Thymus (tissue), 11 donors: Measurements from ENCODE around the gene SLC51B. TPM values are rescaled to one million over a fixed set of nuclear protein-coding genes. Genes with fewer than 3 reads are reported as not detected.
"Not testable (repeated sequence)": the region's sequence is repeated elsewhere in the genome, so short reads cannot be mapped to it uniquely, and the experiment has no call there.

Source experiments
- DNase-seq, 9 donors: peaks; one replicate each; pipeline ENCODE4 v3.0.0-alpha.2; 2013; ENCODE audit warnings: low spot score in 9 of 9, low read depth in 6 of 9, missing footprints in 1 of 9
- H3K27ac ChIP-seq, 2 donors: one replicate each; pipeline ENCODE4 v1.5.1; 2013; ENCODE audit warnings: control low read depth in 1 of 2, low read depth in 1 of 2, low read length in 1 of 2, mild to moderate bottlenecking in 1 of 2, moderate library complexity in 1 of 2
- H3K27me3 ChIP-seq, 2 donors: one replicate each; pipeline ENCODE4 v1.5.1; 2013; ENCODE audit warnings: low read length in 1 of 2; ENCODE audit not compliant: control insufficient read depth in 2 of 2, insufficient read depth in 1 of 2
- H3K36me3 ChIP-seq, 2 donors: one replicate each; pipeline ENCODE4 v1.5.1; 2013; ENCODE audit warnings: low read length in 1 of 2, mild to moderate bottlenecking in 1 of 2, moderate library complexity in 1 of 2; ENCODE audit not compliant: control insufficient read depth in 2 of 2, insufficient read depth in 2 of 2
- H3K4me1 ChIP-seq, 2 donors: one replicate each; pipeline ENCODE4 v1.5.1; 2013; ENCODE audit warnings: low read length in 2 of 2; ENCODE audit not compliant: control insufficient read depth in 2 of 2, insufficient read depth in 2 of 2
- H3K4me3 ChIP-seq, 2 donors: one replicate each; pipeline ENCODE4 v1.5.1; 2013; ENCODE audit warnings: low read length in 2 of 2, control low read depth in 1 of 2, mild to moderate bottlenecking in 1 of 2
- H3K9me3 ChIP-seq, 2 donors: one replicate each; pipeline ENCODE4 v1.5.1; 2013; ENCODE audit warnings: low read length in 1 of 2, mild to moderate bottlenecking in 1 of 2; ENCODE audit not compliant: control insufficient read depth in 2 of 2, insufficient read depth in 1 of 2
- WGBS: extraction: QIAGEN DNeasy Blood & Tissue Kit; methylation state at CpG from one replicate; pipeline ENCODE4 v1.1.7; 2013; 5-methylcytosine and 5-hydroxymethylcytosine counted together
- polyA plus RNA-seq: library from polyadenylated mRNA; stranded (reverse); fragments of 200-250 nt; gene quantifications from one replicate; pipeline ENCODE4 v1.2.3, GENCODE V29; 2013
- total RNA-seq: library from RNA; stranded (reverse); fragments of 120-200 nt; gene quantifications from one replicate; pipeline ENCODE4 v1.2.4, GENCODE V29; 2013
- donor health status: healthy.

Gene SLC51B
- total and polyA plus RNA-seq, 2 donors, result 0.16 TPM; not detected in 1

GRCh38 chr15:65067645-65068402 lies 22.6 kb downstream of the SLC51B start, which contains the start of gene RASL12:
Gene RASL12 (minus strand): TSS chr15:65067991. CDS start chr15:65067835, 156 bp downstream.
- WGBS, result 10% methylated on average over 66 of the region's 66 CpGs
- Histone ChIP-seq H3K27me3 (peaks cover 30 to 48% of the 10 kb centered on the region in 2 donors), H3K4me1 (no peaks in the 10 kb centered on the region), H3K9me3 (no peaks in the 10 kb centered on the region), H3K36me3 (no peaks in the 10 kb centered on the region), H3K27ac (no peak within 1 kb of the TSS), H3K4me3 (peak within 1 kb of the TSS; percentile 18 to 25)
- DNase-seq, result no peak

- peaks cover 30 to 48% of the 10 kb centered on the region in 2 donors for H3K27me3 ChIP-seq
- H3K4me3 ChIP-seq, result no peak overlapping the region
- no peak overlapping the region for H3K27ac ChIP-seq
- no peak for DNase-seq
- no peaks in the 10 kb centered on the region for H3K36me3 ChIP-seq
- 99% methylated on average over 3 of the region's 3 CpGs for WGBS
- H3K4me1 ChIP-seq, result no peaks in the 10 kb centered on the region
- H3K9me3 ChIP-seq, result no peaks in the 10 kb centered on the region
Observed at GRCh38 chr15:65068403-65068788, 23.2 kb downstream of the SLC51B start.

GRCh38 chr15:65069179-65069578 lies 24.0 kb downstream of the SLC51B start:
- no peak for DNase-seq
- H3K4me1 ChIP-seq, result no peaks in the 10 kb centered on the region
- H3K9me3 ChIP-seq, result no peaks in the 10 kb centered on the region
- H3K27me3 ChIP-seq, result peaks cover 30 to 46% of the 10 kb centered on the region in 2 donors
- whole genome bisulfite sequencing, result 93% methylated on average over 1 of the region's 1 CpG
- H3K4me3 ChIP-seq, result no peak overlapping the region
- no peaks in the 10 kb centered on the region for H3K36me3 ChIP-seq
- no peak overlapping the region for H3K27ac ChIP-seq

GRCh38 chr15:65069779-65070546 lies 24.8 kb downstream of the SLC51B start:
- Histone ChIP-seq H3K9me3 (no peaks in the 10 kb centered on the region), H3K27ac (no peak overlapping the region), H3K36me3 (no peaks in the 10 kb centered on the region), H3K27me3 (peaks cover 30 to 45% of the 10 kb centered on the region in 2 donors), H3K4me3 (no peak overlapping the region), H3K4me1 (no peaks in the 10 kb centered on the region)
- WGBS, result 93% methylated on average over 5 of the region's 5 CpGs
- no peak for DNase-seq

- 94% methylated on average over 5 of the region's 5 CpGs for WGBS
- Histone ChIP-seq H3K9me3 (no peaks in the 10 kb centered on the region), H3K36me3 (no peaks in the 10 kb centered on the region), H3K4me1 (no peaks in the 10 kb centered on the region), H3K4me3 (no peak overlapping the region), H3K27ac (no peak overlapping the region), H3K27me3 (peaks cover 28 to 33% of the 10 kb centered on the region in 2 donors)
- DNase-seq, result no peak
Observed at GRCh38 chr15:65071381-65071811, 26.2 kb downstream of the SLC51B start.

- peaks cover 23 to 33% of the 10 kb centered on the region in 2 donors for H3K27me3 ChIP-seq
- H3K36me3 ChIP-seq, result no peaks in the 10 kb centered on the region
- H3K4me3 ChIP-seq, result no peak overlapping the region
- H3K27ac ChIP-seq, result no peak overlapping the region
- no peaks in the 10 kb centered on the region for H3K4me1 ChIP-seq
- DNase-seq, result no peak
- 90% methylated on average over 1 of the region's 1 CpG for WGBS
- H3K9me3 ChIP-seq, result no peaks in the 10 kb centered on the region
Observed at GRCh38 chr15:65072027-65072426, 26.8 kb downstream of the SLC51B start.

GRCh38 chr15:65072617-65073016 lies 27.4 kb downstream of the SLC51B start:
- H3K4me1 ChIP-seq, result no peaks in the 10 kb centered on the region
- no peaks in the 10 kb centered on the region for H3K36me3 ChIP-seq
- no peak overlapping the region for H3K4me3 ChIP-seq
- WGBS, result 98% methylated on average over 3 of the region's 3 CpGs
- H3K27ac ChIP-seq, result no peak overlapping the region
- H3K27me3 ChIP-seq, result peaks cover 20 to 33% of the 10 kb centered on the region in 2 donors
- no peak for DNase-seq
- no peaks in the 10 kb centered on the region for H3K9me3 ChIP-seq

GRCh38 chr15:65074946-65075345 lies 29.8 kb downstream of the SLC51B start:
- peaks cover 4 to 33% of the 10 kb centered on the region in 2 donors for H3K27me3 ChIP-seq
- not testable (repeated sequence) for H3K36me3 ChIP-seq, DNase-seq, H3K27ac ChIP-seq, H3K4me3 ChIP-seq, H3K9me3 ChIP-seq, H3K4me1 ChIP-seq
- WGBS, result 97% methylated on average over 20 of the region's 22 CpGs
